Spleen (tissue), 11 donors: ENCODE data around the gene OST4. TPM values are rescaled to one million over a fixed set of nuclear protein-coding genes. Genes with fewer than 3 reads are reported as not detected.

Source experiments
- DNase-seq: peaks from one replicate; pipeline ENCODE4 v3.0.0-alpha.2; 2020
- H3K27ac ChIP-seq, 8 donors: fragments of 200-600 bp; sonication (generic) in 7 of 8; 1 replicate in 4 of 8; 2 replicates in 4 of 8; pipeline versions ENCODE4 v1.5.0 to v1.8.0; 2016 to 2021; ENCODE audit warnings: inconsistent platforms in 4 of 8, mild to moderate bottlenecking in 4 of 8, moderate library complexity in 1 of 8
- H3K27me3 ChIP-seq, 7 donors: fragments of 200-600 bp; sonication (generic) in 6 of 7; replicated peaks in 1 of 7; 1 replicate in 4 of 7; 2 replicates in 3 of 7; pipeline versions ENCODE4 v1.5.0 to v1.8.0; 2016 to 2021; ENCODE audit warnings: inconsistent platforms in 3 of 7, mild to moderate bottlenecking in 1 of 7
- H3K36me3 ChIP-seq, 6 donors: fragments of 200-600 bp; sonication (generic) in 5 of 6; 1 replicate in 4 of 6; 2 replicates in 2 of 6; pipeline versions ENCODE4 v1.5.0 to v1.8.0; 2016 to 2021; ENCODE audit warnings: inconsistent platforms in 2 of 6
- H3K4me1 ChIP-seq, 6 donors: fragments of 200-600 bp; sonication (generic) in 5 of 6; 1 replicate in 3 of 6; 2 replicates in 3 of 6; pipeline versions ENCODE4 v1.5.0 to v1.8.0; 2016 to 2021; ENCODE audit warnings: inconsistent platforms in 3 of 6
- H3K4me3 ChIP-seq, 8 donors: fragments of 200-600 bp; sonication (generic) in 7 of 8; 1 replicate in 4 of 8; 2 replicates in 4 of 8; pipeline versions ENCODE4 v1.5.0 to v1.8.0; 2016 to 2021; ENCODE audit warnings: inconsistent platforms in 4 of 8, mild to moderate bottlenecking in 4 of 8, moderate library complexity in 2 of 8
- H3K9me3 ChIP-seq, 8 donors: fragments of 200-600 bp; sonication (generic) in 7 of 8; 1 replicate in 4 of 8; 2 replicates in 4 of 8; pipeline versions ENCODE4 v1.5.0 to v1.8.0; 2016 to 2021; ENCODE audit warnings: inconsistent platforms in 4 of 8
- POLR2A ChIP-seq, 3 donors: fragments of 450-650 bp; IDR thresholded peaks; one replicate each; pipeline ENCODE4 v1.5.1; 2017; ENCODE audit warnings: antibody characterized with exemption in 3 of 3, mild to moderate bottlenecking in 1 of 3
- POLR2AphosphoS5 ChIP-seq, 3 donors: sonication (generic); formaldehyde crosslinking; IDR thresholded peaks; one replicate each; pipeline ENCODE4 v1.5.1; 2017; ENCODE audit warnings: antibody characterized with exemption in 3 of 3
- WGBS, 5 donors: extraction: QIAGEN DNeasy Blood & Tissue Kit in 3 of 5; methylation state at CpG; one replicate each; pipeline versions ENCODE4 v1.1.5 to v1.1.7; 2013 to 2018; 5-methylcytosine and 5-hydroxymethylcytosine counted together
- intact Hi-C: fragments of 100-400 bp; cut with DNase I; formaldehyde crosslinking; loops from one replicate; pipeline ENCODE4 v1.15.0; 2023; ENCODE audit warnings: low total_unique reads
- polyA plus RNA-seq, 3 donors: library from polyadenylated mRNA; stranded (reverse); fragments of 200-250 nt; gene quantifications; one replicate each; pipeline ENCODE4 v1.2.1, GENCODE V29; 2013
- total RNA-seq, 7 donors: library from RNA; depleted of rRNA in 3 of 7; stranded (reverse); fragments of >200 nt in 3 of 7; fragmentation: NEBNext Ultra II Directional in 4 of 7; extraction: Animal tissue kit (Norgen Biotek cat#: 25700) in 4 of 7; gene quantifications; one replicate each; pipeline versions ENCODE4 v1.1.0 to v1.2.1, GENCODE V29; 2016 to 2021
- TF ChIP-seq, protein P1 (sequence below), 11 experiments: fragments of 200-600 bp in 7 of 11; fragments of 450-650 bp in 4 of 11; sonication (generic) in 4 of 11; IDR thresholded peaks in 8 of 11; conservative IDR thresholded peaks in 3 of 11; 1 replicate in 7 of 11; 2 replicates in 4 of 11; pipeline versions ENCODE4 v1.4.0 to v1.8.0; 2016 to 2021; ENCODE audit warnings: antibody characterized with exemption in 11 of 11, inconsistent platforms in 4 of 11, mild to moderate bottlenecking in 1 of 11
- donor health status: healthy with polysubstance abuse.
- donor health status: DM: no; HTN: no; CAD: no; lungs with moderate emphysema.
- donor health status: DM: no; HTN: no; CAD: no.
- donor health status: Bipolar disorder and iron deficiency.
- donor health status: healthy.
- donor health status: DM: no; HTN: no; CAD: no.
- donor health status: DM: yes; HTN: yes; CAD: no.

Gene OST4
- total and polyA plus RNA-seq, 10 donors: 197 to 556 (median 264) TPM

GRCh38 chr2:27041752-27042151, 29.7 kb downstream of the OST4 start:
- no peak for DNase-seq
- Histone ChIP-seq H3K27me3 (no peaks in the 10 kb centered on the region), H3K4me1 (peaks cover 0 to 34% (median 24%) of the 10 kb centered on the region in 6 donors), H3K9me3 (no peaks in the 10 kb centered on the region), H3K36me3 (peaks cover 5 to 69% (median 47%) of the 10 kb centered on the region in 6 donors), H3K27ac (peak overlapping the region; percentile 10 to 80 (median 74)), H3K4me3 (no peak overlapping the region)
- TF ChIP-seq, protein P1, sequence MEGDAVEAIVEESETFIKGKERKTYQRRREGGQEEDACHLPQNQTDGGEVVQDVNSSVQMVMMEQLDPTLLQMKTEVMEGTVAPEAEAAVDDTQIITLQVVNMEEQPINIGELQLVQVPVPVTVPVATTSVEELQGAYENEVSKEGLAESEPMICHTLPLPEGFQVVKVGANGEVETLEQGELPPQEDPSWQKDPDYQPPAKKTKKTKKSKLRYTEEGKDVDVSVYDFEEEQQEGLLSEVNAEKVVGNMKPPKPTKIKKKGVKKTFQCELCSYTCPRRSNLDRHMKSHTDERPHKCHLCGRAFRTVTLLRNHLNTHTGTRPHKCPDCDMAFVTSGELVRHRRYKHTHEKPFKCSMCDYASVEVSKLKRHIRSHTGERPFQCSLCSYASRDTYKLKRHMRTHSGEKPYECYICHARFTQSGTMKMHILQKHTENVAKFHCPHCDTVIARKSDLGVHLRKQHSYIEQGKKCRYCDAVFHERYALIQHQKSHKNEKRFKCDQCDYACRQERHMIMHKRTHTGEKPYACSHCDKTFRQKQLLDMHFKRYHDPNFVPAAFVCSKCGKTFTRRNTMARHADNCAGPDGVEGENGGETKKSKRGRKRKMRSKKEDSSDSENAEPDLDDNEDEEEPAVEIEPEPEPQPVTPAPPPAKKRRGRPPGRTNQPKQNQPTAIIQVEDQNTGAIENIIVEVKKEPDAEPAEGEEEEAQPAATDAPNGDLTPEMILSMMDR (IDR thresholded peaks at IDR 0.05 in 8 of 11, conservative IDR thresholded peaks at IDR 0.05 in 3 of 11): no peak
- TF ChIP-seq POLR2AphosphoS5 (IDR thresholded peaks at IDR 0.05) (no peak), POLR2A (IDR thresholded peaks at IDR 0.05) (no peak)
- WGBS, 5 donors: 49 to 76% (median 56%) methylated on average over 5 of the region's 5 CpGs
- intact Hi-C loops: no loop called here

DNA sequence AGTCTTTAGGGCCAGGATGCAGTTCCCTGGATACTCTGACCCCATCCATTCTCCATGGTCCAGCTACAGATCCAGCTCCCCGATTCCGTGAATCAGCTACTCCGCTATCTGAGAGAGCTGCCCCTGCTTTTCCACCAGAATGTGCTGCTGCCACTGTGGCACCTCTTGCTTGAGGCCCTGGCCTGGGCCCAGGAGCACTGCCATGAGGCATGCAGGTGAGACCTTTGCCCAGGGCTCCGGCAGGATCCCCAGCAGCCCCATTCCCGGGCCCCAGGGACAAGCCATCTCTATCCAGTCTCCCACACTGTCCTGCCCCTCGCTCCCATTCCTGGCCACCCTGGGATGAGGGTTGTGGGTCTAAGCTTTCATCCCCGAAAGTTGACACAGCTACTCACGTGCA, 31.2 kb downstream of the OST4 start:
- H3K36me3 ChIP-seq: peaks cover 5 to 84% (median 62%) of the 10 kb centered on the region in 6 donors
- peaks cover 0 to 39% (median 26%) of the 10 kb centered on the region in 6 donors for H3K4me1 ChIP-seq
- intact Hi-C loops: no loop called here
- peak; percentile 62 for DNase-seq
- TF ChIP-seq POLR2AphosphoS5 (IDR thresholded peaks at IDR 0.05): peak in 1 of 3 donors; percentile 17
- TF ChIP-seq, protein P1 (IDR thresholded peaks at IDR 0.05 in 8 of 11, conservative IDR thresholded peaks at IDR 0.05 in 3 of 11): no peak
- 93 to 99% (median 97%) methylated on average over 8 of the region's 8 CpGs for WGBS, 5 donors
- H3K27me3 ChIP-seq: no peaks in the 10 kb centered on the region
- H3K27ac ChIP-seq: peak overlapping the region in 5 of 8 donors; percentile 6 to 80 (median 72)
- no peak overlapping the region for H3K4me3 ChIP-seq
- H3K9me3 ChIP-seq: no peaks in the 10 kb centered on the region

DNA sequence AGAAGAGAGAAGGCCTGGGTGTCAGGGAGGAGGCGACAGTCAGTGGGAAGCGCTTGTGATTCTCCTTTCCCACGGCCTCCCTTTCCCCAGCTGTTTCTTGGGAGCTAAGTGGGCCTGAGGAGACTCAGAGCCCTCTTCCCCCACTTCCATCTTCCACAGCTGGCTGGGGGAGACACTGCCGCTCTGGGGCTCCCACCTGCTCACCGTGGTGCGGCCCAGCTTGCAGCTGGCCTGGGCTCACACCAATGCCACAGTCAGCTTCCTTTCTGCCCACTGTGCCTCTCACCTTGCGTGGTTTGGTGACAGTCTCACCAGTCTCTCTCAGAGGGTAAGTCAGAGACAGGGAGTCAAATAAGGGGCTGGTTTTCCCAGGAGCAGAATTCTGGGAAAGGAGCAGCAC, 31.6 kb downstream of the OST4 start:
- intact Hi-C loops: no loop called here

GRCh38 chr2:27039426-27039825, 32.0 kb downstream of the OST4 start:
- Histone ChIP-seq H3K27me3 (no peaks in the 10 kb centered on the region), H3K27ac (peak overlapping the region in 1 of 8 donors; percentile 80), H3K9me3 (no peaks in the 10 kb centered on the region), H3K4me1 (peaks cover under 1 to 48% (median 31%) of the 10 kb centered on the region in 6 donors), H3K4me3 (no peak overlapping the region), H3K36me3 (peaks cover 5 to 91% (median 66%) of the 10 kb centered on the region in 6 donors)
- peak; percentile 64 for DNase-seq
- 95 to 99% (median 97%) methylated on average over 6 of the region's 6 CpGs for WGBS, 5 donors
- TF ChIP-seq POLR2A (IDR thresholded peaks at IDR 0.05): no peak
- TF ChIP-seq POLR2AphosphoS5 (IDR thresholded peaks at IDR 0.05): no peak
- TF ChIP-seq, protein P1 (IDR thresholded peaks at IDR 0.05 in 8 of 11, conservative IDR thresholded peaks at IDR 0.05 in 3 of 11): no peak
- intact Hi-C loops: no loop called here

More for the DNA sequence above, 31.6 kb downstream of the OST4 start:
- Histone ChIP-seq H3K9me3 (no peaks in the 10 kb centered on the region), H3K27ac (peak overlapping the region in 4 of 8 donors; percentile 20 to 80 (median 74)), H3K27me3 (no peaks in the 10 kb centered on the region), H3K36me3 (peaks cover 5 to 88% (median 66%) of the 10 kb centered on the region in 6 donors), H3K4me3 (no peak overlapping the region), H3K4me1 (peaks cover 0 to 43% (median 28%) of the 10 kb centered on the region in 6 donors)
- WGBS, 5 donors: 88 to 99% (median 94%) methylated on average over 7 of the region's 7 CpGs
- DNase-seq: peak; percentile 59
- TF ChIP-seq POLR2A (IDR thresholded peaks at IDR 0.05): no peak
- TF ChIP-seq, protein P1 (IDR thresholded peaks at IDR 0.05 in 8 of 11, conservative IDR thresholded peaks at IDR 0.05 in 3 of 11): no peak
- no peak for TF ChIP-seq POLR2AphosphoS5 (IDR thresholded peaks at IDR 0.05)
